HG02840 (cell line): ENCODE results near the gene ROBO1.
"Not testable (repeated sequence)": the region's sequence is repeated elsewhere in the genome, so short reads cannot be mapped to it uniquely, and the experiment has no call there.

Source experiments
- ATAC-seq: cut with Tn5 transposase; IDR thresholded peaks from one replicate; pipeline ENCODE4 v1.9.1; 2021; ENCODE audit warnings: mild to moderate bottlenecking, moderate library complexity, moderate number of reproducible peaks; ENCODE audit not compliant: unreplicated experiment, low FRiP score

ROBO1 gene

DNA sequence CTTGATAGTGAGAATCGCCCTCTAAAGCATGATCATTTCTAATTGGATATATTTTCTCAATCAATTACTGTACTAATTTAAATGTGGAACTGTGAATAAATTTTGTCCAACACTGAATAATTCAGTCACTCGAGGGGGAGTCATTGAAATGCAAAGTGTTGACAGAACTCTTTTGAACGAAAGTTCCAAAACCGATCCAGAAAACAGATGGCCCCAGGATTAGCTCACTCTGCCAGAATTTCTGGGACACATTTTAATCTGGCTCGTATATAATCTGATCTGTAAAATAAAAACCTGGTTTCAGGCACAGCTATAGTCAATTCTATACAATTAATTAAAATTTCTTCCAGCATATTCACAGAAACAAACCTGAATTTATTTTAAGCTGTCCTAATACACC is 580.4 kb downstream of the ROBO1 start:
- ATAC-seq, result no peak

DNA sequence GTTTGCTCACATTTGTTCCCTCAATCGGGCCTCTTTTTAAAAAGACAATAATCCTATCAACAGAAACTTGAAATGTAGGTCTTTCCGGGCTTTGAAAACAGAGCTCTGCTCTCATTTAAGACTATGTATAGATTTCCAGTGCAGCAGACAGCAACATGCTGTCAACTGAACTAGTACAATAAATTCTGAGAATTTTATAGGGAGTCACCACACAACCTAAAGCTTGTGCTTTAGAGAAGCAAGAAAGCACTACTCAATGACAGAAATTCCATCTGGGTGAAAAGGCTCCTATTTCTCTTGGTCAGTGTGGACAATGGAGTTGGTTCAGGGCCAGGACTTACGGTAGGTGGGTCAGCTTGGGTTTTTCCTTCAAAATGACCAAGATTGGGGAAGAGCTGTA is 583.5 kb downstream of the ROBO1 start:
- no peak for ATAC-seq

DNA sequence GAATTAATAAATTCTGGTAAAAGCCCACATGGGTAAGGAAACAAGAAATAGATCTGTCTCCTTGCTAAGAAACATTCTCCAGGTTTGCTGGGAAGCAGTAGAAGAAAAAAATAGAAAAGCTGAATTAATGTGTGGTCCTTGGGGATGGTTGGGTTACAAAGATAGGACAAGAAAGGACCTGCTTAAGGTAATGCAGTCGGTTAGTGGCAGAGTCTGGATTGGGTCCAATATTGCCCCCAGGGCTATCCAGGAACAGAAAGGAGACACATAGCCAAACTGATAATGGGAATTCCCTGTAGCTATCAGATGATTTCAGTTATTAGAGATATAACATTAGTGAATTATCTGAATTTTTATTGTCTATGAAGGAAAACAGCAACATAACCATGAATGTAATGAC is 584.3 kb downstream of the ROBO1 start:
- ATAC-seq, result no peak

DNA sequence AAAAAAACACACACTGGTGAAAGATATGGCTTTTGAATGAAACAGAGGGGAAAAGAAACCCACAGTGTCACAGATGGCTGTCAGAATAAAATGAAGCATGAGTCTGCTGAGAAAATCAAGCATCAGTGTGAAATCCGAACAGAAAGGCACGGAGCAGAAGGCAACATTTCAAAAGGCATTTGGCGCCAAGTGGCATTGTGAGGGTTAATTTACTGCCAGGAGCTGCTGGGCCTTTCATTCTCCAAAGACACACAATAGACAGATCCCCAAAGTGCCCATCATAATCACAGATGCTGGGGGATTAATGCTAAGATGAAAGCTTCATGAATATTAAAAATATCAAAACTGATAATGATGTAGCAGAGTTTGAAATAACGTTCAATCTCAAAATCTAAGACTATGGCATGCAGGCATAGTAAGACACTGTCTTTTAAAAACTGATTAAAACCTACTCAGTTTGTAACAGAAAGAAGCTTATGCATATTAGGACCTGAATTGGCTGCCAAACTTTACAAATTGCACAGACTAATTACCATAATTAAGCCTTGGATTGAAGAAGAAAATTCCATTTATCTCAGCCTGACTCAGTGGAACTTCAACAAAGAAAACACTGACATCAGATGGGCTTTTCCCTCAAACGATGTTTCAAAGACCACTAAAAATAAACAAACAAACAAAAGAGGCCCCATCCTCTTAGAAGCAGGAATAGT is 589.2 kb downstream of the ROBO1 start:
- no peak for ATAC-seq

DNA sequence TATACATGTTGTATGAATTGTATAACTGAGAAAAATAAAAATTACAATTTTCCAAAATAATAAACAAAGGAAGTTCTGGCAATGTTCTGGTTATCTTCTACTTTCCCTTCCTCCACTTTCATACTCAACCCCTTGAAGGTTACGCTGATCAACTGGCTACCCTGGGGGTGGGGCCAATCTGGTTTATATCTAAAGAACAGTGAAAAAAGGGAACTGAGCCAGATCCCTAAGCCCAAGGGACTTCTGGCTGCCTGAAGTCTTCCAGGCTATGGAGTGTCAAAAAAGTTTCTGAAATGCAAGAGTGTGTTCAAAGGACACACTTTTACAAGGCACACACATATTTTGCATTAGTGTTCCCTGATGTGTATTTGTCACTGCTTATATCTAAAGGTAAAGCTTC is 591.9 kb downstream of the ROBO1 start:
- ATAC-seq, result no peak

DNA sequence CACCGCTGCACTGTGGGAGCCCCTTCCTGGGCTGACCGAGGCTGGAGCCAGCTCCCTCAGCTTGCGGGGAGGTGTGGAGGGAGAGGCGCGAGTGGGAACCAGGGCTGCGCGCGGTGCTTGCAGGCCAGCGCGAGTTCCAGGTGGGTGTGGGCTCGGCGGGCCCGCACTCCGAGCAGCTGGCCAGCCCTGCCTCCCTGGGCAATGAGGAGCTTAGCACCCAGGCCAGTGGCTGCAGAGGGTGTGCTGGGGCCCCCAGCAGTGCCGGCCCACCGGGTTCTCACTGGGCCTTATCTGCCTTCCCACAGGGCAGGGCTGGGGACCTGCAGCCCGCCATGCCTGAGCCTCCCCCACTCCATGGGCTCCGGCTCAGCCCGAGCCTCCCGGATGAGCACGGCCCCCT is 594.5 kb downstream of the ROBO1 start:
- not testable (repeated sequence) for ATAC-seq

DNA sequence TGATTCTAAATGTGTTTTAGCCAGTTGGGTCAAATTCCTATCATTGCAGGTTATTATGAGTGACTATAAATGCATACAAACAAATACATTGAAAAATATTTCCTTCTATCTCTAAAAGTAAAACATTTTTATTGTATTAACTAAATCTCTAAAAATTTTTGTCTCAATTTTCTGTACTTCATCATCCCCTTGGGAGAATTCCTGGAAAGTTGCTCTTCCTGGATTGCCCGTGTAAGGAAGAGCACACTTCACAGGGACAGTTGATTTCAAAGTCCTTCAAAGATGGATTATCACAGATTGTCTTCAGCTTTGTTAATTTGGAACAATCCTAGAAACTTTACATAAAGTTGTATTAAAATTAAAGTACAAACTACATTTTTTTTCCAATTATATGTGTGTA is 595.6 kb downstream of the ROBO1 start:
- ATAC-seq, result no peak

DNA sequence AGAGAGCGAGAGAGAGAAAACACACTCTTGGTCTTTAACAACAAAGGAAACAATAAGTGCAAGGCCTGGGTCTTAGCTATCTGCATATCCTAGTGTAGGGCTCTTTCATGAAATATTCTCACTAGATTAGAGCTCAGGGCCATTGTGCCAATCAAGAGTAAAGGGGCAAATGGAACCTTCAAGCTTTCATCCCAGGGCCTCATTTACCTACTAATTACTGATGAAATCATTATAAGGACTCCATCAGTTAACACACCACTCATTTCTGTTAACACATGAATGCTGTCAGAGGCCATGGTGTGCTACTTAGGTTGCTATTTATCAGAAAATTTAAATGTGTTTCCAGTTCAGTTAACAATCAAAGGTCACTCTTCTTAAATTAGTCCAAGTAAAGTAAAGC is 597.8 kb downstream of the ROBO1 start:
- ATAC-seq, result no peak

DNA sequence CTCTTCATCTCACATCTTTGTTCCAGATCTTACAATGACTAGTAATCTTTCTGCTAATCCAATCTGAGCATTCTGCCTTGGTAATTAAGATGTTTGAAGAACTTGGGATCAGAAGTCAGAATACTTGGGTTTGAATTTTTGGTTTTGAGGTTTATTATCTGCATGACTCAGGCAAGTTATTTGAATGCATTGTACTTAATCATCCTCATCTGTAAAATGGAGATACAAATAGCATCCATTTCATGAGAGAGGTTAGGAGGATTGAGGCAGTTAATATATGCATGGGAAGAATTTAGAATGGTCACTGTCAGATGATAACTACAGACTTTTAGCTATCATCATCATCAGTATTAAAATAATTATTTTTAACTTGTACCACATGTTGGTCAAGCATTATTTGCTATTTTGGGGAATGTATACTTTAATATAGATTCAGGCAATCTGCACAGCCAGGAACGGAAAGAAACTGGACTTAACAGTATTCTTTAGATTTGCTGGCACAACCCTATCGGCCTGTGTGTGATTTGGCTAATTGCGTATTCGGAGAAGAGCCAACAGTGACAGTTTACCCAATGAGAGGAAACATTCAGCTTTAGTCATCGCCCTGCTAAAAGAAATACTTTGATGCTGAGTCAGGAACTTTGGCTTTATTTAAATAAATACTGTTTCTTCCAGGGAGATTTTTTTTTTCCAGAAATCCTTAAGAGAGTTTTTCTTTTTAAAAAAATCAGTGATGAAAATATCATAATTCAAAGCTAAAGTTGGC is 600.0 kb downstream of the ROBO1 start:
- ATAC-seq, result no peak

DNA sequence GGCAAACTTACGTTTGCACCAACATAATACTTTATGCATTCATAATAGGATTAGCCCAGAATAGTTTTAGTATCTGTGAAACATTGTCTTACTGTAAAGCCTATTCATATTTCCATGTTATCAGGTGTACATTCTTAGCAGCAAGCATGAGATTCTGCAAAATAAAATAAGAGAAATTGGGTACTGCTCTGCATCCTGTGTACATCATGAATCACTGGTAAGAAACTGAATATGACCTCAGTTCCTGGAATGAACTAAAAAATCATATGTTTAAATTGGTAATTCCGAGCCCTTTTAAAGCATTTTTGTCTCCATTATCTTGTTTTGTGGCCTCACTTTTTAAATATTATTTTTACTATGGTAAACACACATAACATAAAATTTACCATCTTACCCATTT is 605.1 kb downstream of the ROBO1 start:
- ATAC-seq, result no peak

DNA sequence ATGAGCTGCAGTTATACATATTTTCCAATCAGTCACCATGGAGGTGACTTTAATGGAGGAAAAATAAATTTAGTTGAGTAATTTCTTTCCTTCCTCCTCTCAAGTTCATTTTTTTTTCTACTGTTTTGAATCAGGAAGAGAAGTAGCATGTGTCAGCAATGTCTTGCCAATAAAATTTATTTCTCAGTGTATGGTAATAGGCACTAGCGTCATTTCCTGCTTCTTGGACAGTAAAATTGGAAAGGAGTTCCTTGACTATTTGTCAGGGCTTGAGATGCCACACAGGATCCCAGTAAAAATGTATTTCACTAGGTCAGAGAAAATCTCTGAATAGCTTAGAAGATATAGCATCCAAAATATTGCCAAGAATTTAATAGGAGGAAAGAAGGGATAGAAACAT is 605.9 kb downstream of the ROBO1 start:
- no peak for ATAC-seq

DNA sequence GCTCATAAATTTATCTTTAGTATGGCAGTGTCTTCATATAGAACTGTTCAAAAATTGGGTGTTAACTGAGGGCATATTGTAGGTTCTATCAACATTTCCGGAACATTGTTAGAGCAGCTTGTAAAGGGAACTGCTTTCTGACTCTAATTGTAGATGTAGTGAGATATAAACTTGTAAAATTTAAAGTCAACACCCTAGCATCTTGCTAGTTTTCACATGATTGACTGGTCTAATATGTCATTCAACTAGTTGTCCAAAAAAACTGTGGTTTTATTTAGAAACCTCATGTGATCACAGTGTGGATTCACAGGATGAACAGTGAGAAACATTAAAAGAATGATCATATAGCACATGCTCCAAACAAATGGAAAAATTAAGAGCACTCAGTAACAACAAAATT is 607.4 kb downstream of the ROBO1 start:
- no peak for ATAC-seq

DNA sequence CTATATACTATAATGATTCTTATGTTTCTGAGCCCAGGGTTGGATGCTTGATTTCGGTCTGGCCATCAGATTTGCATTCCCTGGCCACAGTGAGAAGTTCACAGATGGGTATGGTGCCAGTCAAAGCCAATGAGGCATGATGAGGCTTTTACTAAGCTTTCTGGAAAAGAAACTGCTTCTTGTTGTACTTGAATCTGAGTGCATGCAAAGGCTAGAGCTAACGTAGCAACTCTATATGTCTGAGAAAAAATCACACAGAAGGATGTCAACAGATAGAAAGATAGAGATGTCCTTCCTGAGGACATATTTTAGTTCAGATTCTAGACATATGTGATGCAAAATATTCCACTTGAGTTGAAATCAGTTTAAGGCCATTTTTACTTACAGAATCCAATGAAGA is 608.1 kb downstream of the ROBO1 start:
- no peak for ATAC-seq

DNA sequence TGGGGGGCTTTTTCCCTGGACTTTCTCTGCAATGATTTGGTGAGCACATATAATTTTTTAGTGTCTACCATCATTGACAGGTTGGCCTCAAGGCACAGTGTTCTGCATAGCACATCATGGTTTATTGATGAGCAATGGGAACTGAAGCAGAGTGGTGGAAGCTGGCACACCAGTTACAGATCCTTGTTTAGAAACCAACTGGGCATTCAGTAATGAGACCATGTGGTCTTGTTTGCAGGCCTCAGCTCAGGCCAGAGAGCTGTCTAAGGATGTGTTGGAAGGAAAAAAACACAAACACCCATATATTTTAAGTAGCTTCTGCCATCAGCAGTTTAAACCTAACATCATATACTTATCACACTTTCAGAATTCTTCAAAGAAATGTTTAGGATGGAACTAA is 610.6 kb downstream of the ROBO1 start:
- no peak for ATAC-seq

DNA sequence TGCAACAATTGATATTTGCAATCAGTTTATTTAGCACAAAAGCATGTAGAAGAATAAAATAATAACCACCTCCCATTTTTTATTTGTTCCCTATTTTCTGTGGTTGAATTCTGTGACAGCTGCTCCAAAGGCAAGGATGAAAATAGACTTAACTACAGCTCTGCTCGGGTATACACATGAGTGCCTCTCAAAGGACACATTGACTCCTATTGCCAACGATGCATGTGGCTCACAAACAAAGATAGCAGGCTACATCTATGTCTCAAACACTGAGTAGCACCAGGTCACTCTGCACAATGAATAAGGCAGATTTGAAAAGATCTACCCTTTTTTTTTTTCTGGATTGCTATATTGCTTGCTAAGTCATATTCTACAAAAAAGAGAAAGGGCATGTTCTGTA is 612.9 kb downstream of the ROBO1 start:
- ATAC-seq, result no peak

DNA sequence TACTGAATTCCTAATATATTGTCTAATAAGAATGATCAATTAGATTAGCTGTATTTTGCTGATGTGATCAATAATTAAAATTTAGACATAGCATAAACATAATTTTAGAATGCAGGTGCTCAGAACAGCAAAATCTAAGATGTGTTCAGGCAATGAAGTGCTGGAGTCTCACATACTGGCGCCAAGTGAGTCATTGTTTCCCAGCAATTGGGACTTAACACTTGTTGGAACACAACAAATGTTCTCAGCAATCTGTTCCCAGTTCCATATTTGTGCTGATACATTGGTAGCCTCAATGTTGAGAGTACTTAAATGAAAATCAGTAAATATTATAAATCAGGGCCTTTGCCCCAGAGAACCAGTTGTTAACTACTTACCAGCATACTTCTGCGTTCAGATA is 619.0 kb downstream of the ROBO1 start:
- no peak for ATAC-seq

DNA sequence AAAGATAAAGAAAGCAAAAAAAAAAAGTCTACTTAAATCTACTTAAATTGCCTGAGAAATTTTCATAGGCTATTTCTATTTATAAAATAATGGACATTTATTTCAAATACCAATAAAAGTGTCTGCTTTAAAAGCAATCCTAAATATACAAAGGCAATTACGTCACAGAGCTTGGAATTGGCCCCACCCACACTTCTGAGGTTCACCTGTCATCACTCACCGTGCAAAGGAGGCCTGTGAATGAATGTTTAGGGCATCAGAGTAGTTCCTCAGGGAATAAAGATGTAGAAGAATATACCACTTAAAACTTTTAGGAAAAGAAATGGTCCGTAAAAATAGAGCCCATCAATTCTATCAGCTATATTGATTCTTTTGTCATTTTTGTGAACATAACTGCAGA is 621.8 kb downstream of the ROBO1 start:
- no peak for ATAC-seq

DNA sequence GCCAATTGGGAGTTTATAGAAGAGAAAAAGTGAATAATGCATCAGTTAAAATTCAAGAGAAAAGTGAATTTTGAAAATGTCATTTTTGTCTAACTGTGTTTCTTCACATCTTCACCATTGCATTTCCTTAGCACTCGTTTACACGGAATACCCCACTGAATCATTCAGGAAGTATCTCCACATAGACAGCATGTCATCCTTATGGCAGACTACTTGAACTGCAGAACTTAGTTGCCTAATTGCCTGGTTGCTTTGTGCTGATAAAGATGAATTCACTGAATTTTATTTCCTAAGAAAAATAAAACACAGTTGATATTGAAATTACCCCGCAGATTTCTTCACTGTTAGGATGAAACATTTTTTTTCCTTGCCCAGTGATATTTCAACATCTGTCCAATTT is 627.1 kb downstream of the ROBO1 start:
- no peak for ATAC-seq

DNA sequence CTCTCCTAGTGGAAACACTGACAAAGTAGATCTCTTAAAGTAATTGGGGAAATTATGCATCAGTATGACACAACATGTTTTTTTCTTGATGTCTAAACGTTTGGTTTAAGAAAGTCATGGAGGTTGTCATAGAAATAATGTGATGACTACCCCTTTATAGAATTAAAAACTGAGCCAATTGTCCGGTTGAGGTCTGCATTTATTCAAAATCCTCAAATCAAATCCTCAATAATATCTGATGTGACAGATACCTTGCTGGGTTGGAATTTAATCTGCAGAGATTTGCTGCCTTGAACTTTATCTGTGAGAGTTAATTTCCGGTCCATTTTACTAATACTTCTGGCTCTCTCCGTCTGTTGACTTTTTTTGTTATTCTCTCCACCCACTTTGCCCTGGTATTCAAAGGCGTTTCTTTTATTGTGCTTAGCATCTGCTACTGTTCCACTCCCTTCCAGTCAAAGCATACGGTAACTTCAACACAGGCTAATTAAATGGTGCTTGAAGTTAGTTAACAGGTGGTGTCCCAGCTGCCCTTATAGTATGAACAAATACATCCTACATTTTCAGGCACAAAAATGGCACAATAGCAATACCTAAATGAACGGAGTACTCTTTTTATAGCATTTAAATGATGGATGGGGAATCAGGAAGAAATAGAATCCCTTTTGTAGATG is 628.3 kb downstream of the ROBO1 start:
- no peak for ATAC-seq

DNA sequence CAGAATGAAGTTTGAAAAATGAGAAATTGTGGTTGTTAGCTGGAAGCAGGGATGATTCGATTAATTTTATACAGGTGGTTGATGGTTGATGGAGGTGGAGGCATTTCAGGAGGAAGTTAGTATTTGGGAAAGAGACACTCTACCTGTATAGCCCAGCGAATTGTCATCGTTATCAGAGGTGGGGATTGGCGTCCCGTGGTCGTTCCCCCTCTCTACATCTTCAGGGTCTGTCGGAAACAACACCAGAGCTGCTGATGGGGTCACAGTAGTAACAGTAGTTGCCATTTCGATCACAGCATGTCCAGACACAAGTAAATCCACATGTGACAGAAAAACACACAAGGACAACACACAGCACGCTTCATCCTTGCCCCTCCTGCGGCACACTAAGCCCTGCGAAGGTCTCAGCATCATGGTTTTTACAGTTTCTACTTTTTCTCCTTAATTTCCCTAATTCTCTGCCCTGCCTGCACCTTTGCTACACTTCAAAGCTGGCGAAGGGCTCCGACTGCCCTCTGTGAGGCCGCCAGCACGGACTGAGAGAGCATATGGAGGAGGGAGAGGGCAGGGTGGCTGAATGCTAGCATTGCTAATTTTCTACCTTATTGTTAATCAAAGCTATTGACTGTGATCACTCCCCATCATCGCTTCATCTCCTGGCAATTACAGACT is 642.3 kb downstream of the ROBO1 start:
- no peak for ATAC-seq

DNA sequence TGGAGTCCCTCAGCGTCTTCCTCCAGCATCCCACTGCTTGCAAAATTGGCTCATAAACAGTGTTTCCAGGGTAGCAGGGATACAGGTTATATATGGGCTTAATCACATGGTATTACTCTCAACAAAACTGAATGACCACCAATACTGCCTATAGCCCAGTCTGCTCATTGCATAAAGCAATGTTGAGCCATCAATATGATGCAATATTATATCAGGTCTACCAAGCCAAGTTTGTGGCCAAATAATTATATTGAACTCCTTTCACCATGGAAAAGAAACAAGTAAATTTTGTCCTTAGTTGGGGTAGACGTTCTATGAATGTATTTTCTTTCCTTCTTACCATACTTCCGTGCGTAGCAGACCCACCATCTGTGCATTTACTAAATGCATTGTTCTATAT is 652.3 kb downstream of the ROBO1 start:
- ATAC-seq, result no peak
